Measurements from ENCODE around the gene CS. TPM values are rescaled to one million over a fixed set of nuclear protein-coding genes. Genes with fewer than 3 reads are reported as not detected.
A peak's percentile ranks its signal among the peaks of the same experiment; 100 is the strongest.
"Not testable (repeated sequence)": the region's sequence is repeated elsewhere in the genome, so short reads cannot be mapped to it uniquely, and the experiment has no call there.

Gene CS
- total RNA-seq, 4 donors from 2014 or later = 211 to 359 (median 271) TPM

- ATAC-seq = peak in 1 of 2 donors; percentile 71
- TF ChIP-seq CTCF (IDR thresholded peaks at IDR 0.05 in 4 of 5, conservative IDR thresholded peaks at IDR 0.05 in 1 of 5) = no peak
- no peak for TF ChIP-seq POLR2A (IDR thresholded peaks at IDR 0.05)
- H3K36me3 ChIP-seq = peaks cover 0 to 94% of the 10 kb centered on the region in 2 donors
- peaks cover 0 to 2% of the 10 kb centered on the region in 2 donors for H3K4me1 ChIP-seq
- H3K9me3 ChIP-seq = no peaks in the 10 kb centered on the region
- H3K27ac ChIP-seq = peak overlapping the region in 3 of 4 donors; percentile 1 to 53 (median 36)
- no peak overlapping the region for H3K4me3 ChIP-seq
- DNase-seq = no peak
- intact Hi-C loops (cut with DNase I; ENCODE audit: low total_unique reads) = no loop called here
- in situ Hi-C loops (cut with MboI; ENCODE audit: low sequenced_read_pairs in 4 of 4) = no loop called here
- no peaks in the 10 kb centered on the region for H3K27me3 ChIP-seq
Measured at GRCh38 chr12:56280849-56281248, 19.3 kb downstream of the CS start.

GRCh38 chr12:56278905-56279304 lies 21.2 kb downstream of the CS start:
- intact Hi-C loops (cut with DNase I; ENCODE audit: low total_unique reads) (no loop called here), in situ Hi-C loops (cut with MboI; ENCODE audit: low sequenced_read_pairs in 4 of 4) (no loop called here)
- Histone ChIP-seq H3K9me3 (no peaks in the 10 kb centered on the region), H3K27ac (peak overlapping the region in 1 of 4 donors; percentile 42), H3K27me3 (no peaks in the 10 kb centered on the region), H3K36me3 (peaks cover 2 to 97% of the 10 kb centered on the region in 2 donors), H3K4me3 (no peak overlapping the region), H3K4me1 (peaks cover 0 to 5% of the 10 kb centered on the region in 2 donors)
- ATAC-seq (no peak), DNase-seq (no peak)
- TF ChIP-seq POLR2A (IDR thresholded peaks at IDR 0.05) = no peak
- no peak for TF ChIP-seq CTCF (IDR thresholded peaks at IDR 0.05 in 4 of 5, conservative IDR thresholded peaks at IDR 0.05 in 1 of 5)

GRCh38 chr12:56274299-56274698 lies 25.8 kb downstream of the CS start:
- intact Hi-C loops (cut with DNase I; ENCODE audit: low total_unique reads) = no loop called here

GRCh38 chr12:56272468-56272867 lies 27.7 kb downstream of the CS start:
- ATAC-seq; H3K9me3 ChIP-seq; H3K4me3 ChIP-seq; intact Hi-C loops (cut with DNase I; ENCODE audit: low total_unique reads); in situ Hi-C loops (cut with MboI; ENCODE audit: low sequenced_read_pairs in 4 of 4); DNase-seq; H3K27me3 ChIP-seq: not testable (repeated sequence)
- Histone ChIP-seq H3K4me1 (peaks cover 48 to 56% of the 10 kb centered on the region in 2 donors), H3K27ac (peak overlapping the region; percentile 95 to 99 (median 98)), H3K36me3 (peaks cover 2 to 76% of the 10 kb centered on the region in 2 donors)

More at GRCh38 chr12:56274299-56274698, 25.8 kb downstream of the CS start:
- in situ Hi-C loops (cut with MboI; ENCODE audit: low sequenced_read_pairs in 4 of 4) = no loop called here
- Histone ChIP-seq H3K4me3 (no peak overlapping the region), H3K4me1 (peaks cover 30 to 38% of the 10 kb centered on the region in 2 donors), H3K27ac (peak overlapping the region in 1 of 4 donors; percentile 99), H3K9me3 (no peaks in the 10 kb centered on the region), H3K36me3 (peaks cover 2 to 85% of the 10 kb centered on the region in 2 donors), H3K27me3 (no peaks in the 10 kb centered on the region)
- ATAC-seq (no peak), DNase-seq (no peak)
- TF ChIP-seq POLR2A (IDR thresholded peaks at IDR 0.05) = no peak
- TF ChIP-seq CTCF (IDR thresholded peaks at IDR 0.05 in 4 of 5, conservative IDR thresholded peaks at IDR 0.05 in 1 of 5) = no peak

- intact Hi-C loops (cut with DNase I; ENCODE audit: low total_unique reads) (no loop called here), in situ Hi-C loops (cut with MboI; ENCODE audit: low sequenced_read_pairs in 4 of 4) (no loop called here)
- ATAC-seq (peak; percentile 79 to 81), DNase-seq (peak; percentile 56 to 74)
- no peaks in the 10 kb centered on the region for H3K9me3 ChIP-seq
- no peaks in the 10 kb centered on the region for H3K27me3 ChIP-seq
- peak overlapping the region; percentile 95 to 99 (median 98) for H3K27ac ChIP-seq
- peak overlapping the region in 1 of 4 donors; percentile 20 for H3K4me3 ChIP-seq
- peaks cover 2 to 65% of the 10 kb centered on the region in 2 donors for H3K36me3 ChIP-seq
- TF ChIP-seq POLR2A (IDR thresholded peaks at IDR 0.05) (peak; percentile 78 to 88), CTCF (IDR thresholded peaks at IDR 0.05 in 4 of 5, conservative IDR thresholded peaks at IDR 0.05 in 1 of 5) (peak; percentile 21 to 58 (median 36))
- H3K4me1 ChIP-seq = peaks cover 56 to 62% of the 10 kb centered on the region in 2 donors
Measured at GRCh38 chr12:56271031-56271430, 29.1 kb downstream of the CS start.

Measured in gastrocnemius medialis (tissue), 4 donors.